Nephron progenitor cell (in vitro differentiated cells): ENCODE data around the gene RAD51.

Experiments
- DNase-seq: peaks from one replicate; pipeline ENCODE4 v3.0.0; 2021
- H3K27ac Mint-ChIP-seq: 2 replicates; pipeline ENCODE4 v1.8.0; 2021; ENCODE audit warnings: mild to moderate bottlenecking, moderate library complexity, mixed read lengths
- H3K27me3 Mint-ChIP-seq: 2 replicates; pipeline ENCODE4 v1.8.0; 2021; ENCODE audit warnings: mild to moderate bottlenecking, low read depth, mixed read lengths; ENCODE audit not compliant: poor library complexity
- H3K36me3 Mint-ChIP-seq: 2 replicates; pipeline ENCODE4 v1.8.0; 2021; ENCODE audit warnings: low read depth, mixed read lengths
- H3K4me1 Mint-ChIP-seq: 2 replicates; pipeline ENCODE4 v1.8.0; 2021; ENCODE audit warnings: mixed read lengths
- H3K4me3 Mint-ChIP-seq: 2 replicates; pipeline ENCODE4 v1.8.0; 2021; ENCODE audit warnings: mild to moderate bottlenecking, moderate library complexity, mixed read lengths
- H3K9me3 Mint-ChIP-seq: 2 replicates; pipeline ENCODE4 v1.8.0; 2021; ENCODE audit warnings: mild to moderate bottlenecking, moderate library complexity, mixed read lengths
- CTCF ChIP-seq: fragments of 200-600 bp; sonication (generic); IDR thresholded peaks from 2 replicates; pipeline ENCODE4 v1.5.0; 2021; ENCODE audit warnings: antibody characterized with exemption

Gene RAD51

DNA sequence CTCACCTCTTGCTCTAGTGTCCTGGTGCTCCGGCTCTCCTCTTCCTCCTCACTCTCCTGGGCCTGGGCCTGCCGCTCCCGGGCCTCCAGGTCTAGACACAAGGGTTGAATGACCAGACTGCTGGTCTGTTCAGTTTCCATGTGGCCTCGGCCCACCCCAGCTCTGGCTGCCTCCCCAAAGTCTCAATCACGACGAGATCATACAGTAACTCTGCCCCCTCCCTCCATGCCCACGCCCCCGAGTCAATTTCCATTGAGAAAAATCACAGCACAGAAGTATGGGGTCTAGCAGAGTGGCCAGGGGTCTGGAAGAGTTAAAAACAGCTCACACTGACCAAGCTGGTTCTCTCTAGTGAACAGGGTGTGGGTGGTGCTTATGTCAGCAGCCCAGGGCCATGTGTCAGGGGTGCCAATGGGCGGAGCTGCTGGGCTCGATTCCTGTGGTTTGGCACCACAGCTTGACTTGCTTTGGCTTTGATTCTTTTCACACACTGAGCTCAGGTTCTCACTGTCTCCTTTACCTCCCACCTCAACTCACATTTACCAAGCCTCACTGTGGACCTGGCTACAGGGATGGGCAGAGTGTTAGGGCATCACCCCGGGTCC, 81.7 kb downstream of the RAD51 start:
- TF ChIP-seq CTCF, result no peak
- DNase-seq, result no peak
- H3K27ac Mint-ChIP-seq, result peak overlapping the region; percentile 32

More for the DNA sequence above, 81.7 kb downstream of the RAD51 start:
- peaks cover 23% of the 10 kb centered on the region for H3K36me3 Mint-ChIP-seq
- H3K9me3 Mint-ChIP-seq, result no peaks in the 10 kb centered on the region
- no peak overlapping the region for H3K4me3 Mint-ChIP-seq
- no peaks in the 10 kb centered on the region for H3K27me3 Mint-ChIP-seq
- H3K4me1 Mint-ChIP-seq, result no peaks in the 10 kb centered on the region
